SK-N-SH (cell line): ENCODE measurements around the gene GSS. TPM values are rescaled to one million over a fixed set of nuclear protein-coding genes. Genes with fewer than 3 reads are reported as not detected.

ENCODE experiments used
- CTCF ChIA-PET: fragments of 300-600, 350-600 bp; formaldehyde crosslinking; extraction: SDS; loops from one replicate; lab custom pipeline; 2021; lab: Yijun Ruan, JAX
- POLR2A ChIA-PET: fragments of 350-600 bp; sonication (Branson Sonifier 250); formaldehyde crosslinking; extraction: SDS; loops from one replicate; lab custom pipeline; 2020; ENCODE audit warnings: antibody characterized with exemption, inconsistent platforms; lab: Yijun Ruan, JAX
- DNase-seq: peaks from one replicate; pipeline ENCODE4 v3.0.0; 2012
- H2AFZ ChIP-seq: fragments of 200-600 bp; sonication (generic); 2 replicates; pipeline ENCODE4 v1.8.1; 2016; ENCODE audit warnings: antibody characterized with exemption, mild to moderate bottlenecking, low read depth
- H3F3A ChIP-seq: fragments of 200-600 bp; sonication (generic); replicated peaks from 2 replicates; pipeline ENCODE3; 2016; ENCODE audit warnings: antibody characterized with exemption, mild to moderate bottlenecking; ENCODE audit not compliant: insufficient read depth
- H3K27ac ChIP-seq, 2 experiments: fragments of 200-500 bp in 1 of 2; fragments of 200-600 bp in 1 of 2; sonication (Bioruptor generic) in 1 of 2; sonication (generic), shearing (Covaris generic) in 1 of 2; 2 replicates each; pipeline versions ENCODE4 v1.5.1 to v1.6.1; 2014 to 2016; ENCODE audit warnings: low read depth in 2 of 2, inconsistent platforms in 1 of 2, low read length in 1 of 2, mild to moderate bottlenecking in 1 of 2, mixed read lengths in 1 of 2
- H3K27me3 ChIP-seq: fragments of 200-600 bp; sonication (generic), shearing (Covaris generic); 2 replicates; pipeline ENCODE4 v1.6.1; 2016; ENCODE audit warnings: mixed run types; ENCODE audit not compliant: insufficient read depth
- H3K36me3 ChIP-seq, 2 experiments: fragments of 200-500 bp in 1 of 2; fragments of 200-600 bp in 1 of 2; sonication (Bioruptor generic) in 1 of 2; sonication (generic) in 1 of 2; replicated peaks in 1 of 2; 2 replicates each; pipeline versions ENCODE3 to v1.5.1; 2014 to 2016; ENCODE audit warnings: low read length in 1 of 2, mild to moderate bottlenecking in 1 of 2; ENCODE audit not compliant: insufficient read depth in 2 of 2, control insufficient read depth in 1 of 2
- H3K4me1 ChIP-seq, 2 experiments: fragments of 200-500 bp in 1 of 2; fragments of 200-600 bp in 1 of 2; sonication (Bioruptor generic) in 1 of 2; sonication (generic), shearing (Covaris generic) in 1 of 2; 2 replicates each; pipeline versions ENCODE4 v1.5.1 to v1.6.1; 2014 to 2016; ENCODE audit warnings: low read depth in 1 of 2, low read length in 1 of 2, mixed run types in 1 of 2; ENCODE audit not compliant: insufficient read depth in 2 of 2, control insufficient read depth in 1 of 2
- H3K4me2 ChIP-seq: fragments of 200-600 bp; sonication (generic), shearing (Covaris generic); 2 replicates; pipeline ENCODE4 v1.6.1; 2017; ENCODE audit warnings: mixed run types
- H3K4me3 ChIP-seq, 2 experiments: fragments of 200-500 bp in 1 of 2; fragments of 200-600 bp in 1 of 2; sonication (Bioruptor generic) in 1 of 2; sonication (generic), shearing (Covaris generic) in 1 of 2; 2 replicates each; pipeline versions ENCODE4 v1.5.1 to v1.8.1; 2014 to 2016; ENCODE audit warnings: low read depth in 2 of 2, inconsistent platforms in 1 of 2, low read length in 1 of 2, mild to moderate bottlenecking in 1 of 2, mixed read lengths in 1 of 2, moderate library complexity in 1 of 2
- H3K79me2 ChIP-seq: fragments of 200-600 bp; sonication (generic); 2 replicates; pipeline ENCODE4 v1.8.1; 2017; ENCODE audit warnings: mild to moderate bottlenecking; ENCODE audit not compliant: insufficient read depth
- H3K9ac ChIP-seq: fragments of 200-600 bp; sonication (generic); 2 replicates; pipeline ENCODE4 v1.6.1; 2017; ENCODE audit warnings: mixed run types
- H3K9me2 ChIP-seq: fragments of 200-600 bp; sonication (generic); 2 replicates; pipeline ENCODE4 v1.6.1; 2017; ENCODE audit warnings: mixed run types
- H3K9me3 ChIP-seq: fragments of 200-600 bp; sonication (generic); 2 replicates; pipeline ENCODE4 v1.6.1; 2017; ENCODE audit warnings: mixed run types, mild to moderate bottlenecking, moderate library complexity
- H4K20me1 ChIP-seq: fragments of 200-600 bp; sonication (generic); 2 replicates; pipeline ENCODE4 v1.6.1; 2017; ENCODE audit warnings: mild to moderate bottlenecking, mixed run types; ENCODE audit not compliant: insufficient read depth
- ELF1 ChIP-seq: IDR thresholded peaks from 2 replicates; pipeline ENCODE4 v1.4.0; 2012
- EP300 ChIP-seq, 2 experiments: IDR thresholded peaks; 2 replicates each; pipeline versions ENCODE4 v1.4.0 to v1.6.1; 2012; ENCODE audit warnings: borderline replicate concordance in 1 of 2, low read depth in 1 of 2, low read length in 1 of 2
- EZH2phosphoT487 ChIP-seq: fragments of 200-600 bp; sonication (generic); IDR thresholded peaks from 2 replicates; pipeline ENCODE4 v1.6.1; 2017; ENCODE audit warnings: low read depth, mixed run types, mild to moderate bottlenecking, antibody characterized with exemption, moderate library complexity, borderline replicate concordance
- FOXJ3 ChIP-seq: sonication (generic); formaldehyde crosslinking; IDR thresholded peaks from 2 replicates; pipeline ENCODE4 v1.5.1; 2020; ENCODE audit warnings: mild to moderate bottlenecking, missing genetic modification reagents
- FOXM1 ChIP-seq: IDR thresholded peaks from 2 replicates; pipeline ENCODE4 v1.4.0; 2012; ENCODE audit warnings: low read depth, mild to moderate bottlenecking
- GABPA ChIP-seq: IDR thresholded peaks from 2 replicates; pipeline ENCODE4 v1.4.0; 2012; ENCODE audit warnings: low read depth, mild to moderate bottlenecking
- IRF3 ChIP-seq: fragments of 150-350 bp; IDR thresholded peaks from 2 replicates; pipeline ENCODE4 v1.6.1; 2016; ENCODE audit warnings: mild to moderate bottlenecking, low read depth, low read length
- JUND ChIP-seq: IDR thresholded peaks from 2 replicates; pipeline ENCODE4 v1.4.0; 2012
- MEF2A ChIP-seq: IDR thresholded peaks from 2 replicates; pipeline ENCODE4 v1.4.0; 2012; ENCODE audit warnings: low read depth, borderline replicate concordance
- NRF1 ChIP-seq: IDR thresholded peaks from 2 replicates; pipeline ENCODE4 v1.6.1; 2012; ENCODE audit warnings: low read depth, mild to moderate bottlenecking, low read length
- REST ChIP-seq: IDR thresholded peaks from 2 replicates; pipeline ENCODE4 v1.6.1; 2012; ENCODE audit warnings: mild to moderate bottlenecking, low read depth, low read length, moderate library complexity
- SIN3A ChIP-seq: IDR thresholded peaks from 2 replicates; pipeline ENCODE4 v1.6.1; 2012; ENCODE audit warnings: low read depth, mild to moderate bottlenecking, low read length, moderate library complexity, borderline replicate concordance
- SMC3 ChIP-seq: IDR thresholded peaks from 2 replicates; pipeline ENCODE4 v1.6.1; 2012; ENCODE audit warnings: low read depth, low read length, improper control_type of control experiment
- YY1 ChIP-seq: IDR thresholded peaks from 2 replicates; pipeline ENCODE4 v1.4.0; 2012; ENCODE audit warnings: low read depth, mild to moderate bottlenecking
- WGBS: methylation state at CpG from one replicate; pipeline ENCODE4 v1.1.6; 2017; ENCODE audit warnings: low lambda C conversion rate; 5-methylcytosine and 5-hydroxymethylcytosine counted together
- polyA plus RNA-seq, 3 experiments: library from polyadenylated mRNA; depleted of rRNA; stranded (reverse); fragments of >200 nt; gene quantifications; 2 replicates each; pipeline ENCODE4 v1.2.3, GENCODE V29; 2012
- TF ChIP-seq, protein P1 (sequence below): IDR thresholded peaks from 2 replicates; pipeline ENCODE4 v1.4.0; 2012; ENCODE audit warnings: low read depth, borderline replicate concordance
- TF ChIP-seq, protein P2 (sequence below): fragments of 200-600 bp; sonication (generic); IDR thresholded peaks from 2 replicates; pipeline ENCODE4 v1.6.1; 2017; ENCODE audit warnings: antibody characterized with exemption, mild to moderate bottlenecking, moderate library complexity

The GSS gene
- polyA plus RNA-seq, 1 of the 3 experiments (the other 2 are of a cell fraction), result 95.6 TPM

DNA sequence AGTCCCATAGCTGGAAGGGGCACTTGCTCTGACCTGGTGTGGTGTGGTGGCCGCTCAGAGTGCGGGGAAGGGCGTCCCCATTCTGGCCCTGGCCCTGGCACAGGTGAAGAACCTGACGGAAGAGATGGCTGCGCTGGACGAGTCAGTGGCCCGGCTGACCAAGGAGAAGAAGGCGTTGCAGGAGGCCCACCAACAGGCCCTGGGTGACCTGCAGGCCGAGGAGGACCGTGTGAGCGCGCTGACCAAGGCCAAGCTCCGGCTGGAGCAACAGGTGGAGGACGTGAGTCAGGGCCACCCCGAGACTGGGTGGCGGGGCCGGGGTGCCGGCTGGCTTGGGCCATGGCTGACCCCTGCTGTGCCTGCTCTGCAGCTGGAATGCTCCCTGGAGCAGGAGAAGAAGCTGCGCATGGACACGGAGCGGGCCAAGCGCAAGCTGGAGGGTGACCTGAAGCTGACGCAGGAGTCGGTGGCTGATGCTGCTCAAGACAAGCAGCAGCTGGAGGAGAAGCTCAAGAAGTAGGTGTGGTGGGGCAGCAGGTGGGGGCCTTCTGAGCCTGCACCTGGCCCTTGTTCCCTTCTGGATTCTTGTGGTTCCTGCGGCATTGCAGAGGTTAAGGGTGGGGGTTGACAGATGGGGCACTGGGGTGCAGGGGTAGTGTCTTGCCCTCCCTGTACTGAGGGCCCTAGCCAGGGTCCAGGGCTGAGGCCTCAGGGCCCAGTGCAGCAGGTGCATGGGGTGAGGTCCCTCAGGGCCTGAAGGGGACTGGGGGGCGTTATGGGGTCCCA, 40.8 kb upstream of the GSS start (continued):
- TF ChIP-seq, protein P1, sequence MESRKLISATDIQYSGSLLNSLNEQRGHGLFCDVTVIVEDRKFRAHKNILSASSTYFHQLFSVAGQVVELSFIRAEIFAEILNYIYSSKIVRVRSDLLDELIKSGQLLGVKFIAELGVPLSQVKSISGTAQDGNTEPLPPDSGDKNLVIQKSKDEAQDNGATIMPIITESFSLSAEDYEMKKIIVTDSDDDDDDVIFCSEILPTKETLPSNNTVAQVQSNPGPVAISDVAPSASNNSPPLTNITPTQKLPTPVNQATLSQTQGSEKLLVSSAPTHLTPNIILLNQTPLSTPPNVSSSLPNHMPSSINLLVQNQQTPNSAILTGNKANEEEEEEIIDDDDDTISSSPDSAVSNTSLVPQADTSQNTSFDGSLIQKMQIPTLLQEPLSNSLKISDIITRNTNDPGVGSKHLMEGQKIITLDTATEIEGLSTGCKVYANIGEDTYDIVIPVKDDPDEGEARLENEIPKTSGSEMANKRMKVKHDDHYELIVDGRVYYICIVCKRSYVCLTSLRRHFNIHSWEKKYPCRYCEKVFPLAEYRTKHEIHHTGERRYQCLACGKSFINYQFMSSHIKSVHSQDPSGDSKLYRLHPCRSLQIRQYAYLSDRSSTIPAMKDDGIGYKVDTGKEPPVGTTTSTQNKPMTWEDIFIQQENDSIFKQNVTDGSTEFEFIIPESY, result no peak

- Histone ChIP-seq H3K79me2 (no peaks in the 10 kb centered on the region), H3K4me1 (no peaks in the 10 kb centered on the region), H3K9ac (no peak overlapping the region), H3K27ac (no peak overlapping the region), H2AFZ (no peak overlapping the region), H3K4me3 (no peak overlapping the region), H3K36me3 (peaks cover 0 to 50% of the 10 kb centered on the region in 2 experiments), H4K20me1 (no peaks in the 10 kb centered on the region), H3K4me2 (no peak overlapping the region), H3F3A (no peaks in the 10 kb centered on the region), H3K27me3 (no peaks in the 10 kb centered on the region), H3K9me2 (no peaks in the 10 kb centered on the region), H3K9me3 (no peaks in the 10 kb centered on the region)
- 94% methylated on average over 3 of the region's 7 CpGs for WGBS
- TF ChIP-seq JUND (no peak), EP300 (IDR thresholded peaks at IDR 0.05; ENCODE audit: borderline replicate concordance in 1 of 2, low read depth in 1 of 2, low read length in 1 of 2) (no peak), YY1 (no peak), SMC3 (no peak), NRF1 (no peak), ELF1 (no peak), SIN3A (no peak), REST (no peak), GABPA (no peak), FOXM1 (no peak), IRF3 (no peak), EZH2phosphoT487 (no peak), FOXJ3 (CRISPR knock-in tag) (no peak), MEF2A (no peak)
- TF ChIP-seq, protein P1, result no peak
- TF ChIP-seq, protein P2, sequence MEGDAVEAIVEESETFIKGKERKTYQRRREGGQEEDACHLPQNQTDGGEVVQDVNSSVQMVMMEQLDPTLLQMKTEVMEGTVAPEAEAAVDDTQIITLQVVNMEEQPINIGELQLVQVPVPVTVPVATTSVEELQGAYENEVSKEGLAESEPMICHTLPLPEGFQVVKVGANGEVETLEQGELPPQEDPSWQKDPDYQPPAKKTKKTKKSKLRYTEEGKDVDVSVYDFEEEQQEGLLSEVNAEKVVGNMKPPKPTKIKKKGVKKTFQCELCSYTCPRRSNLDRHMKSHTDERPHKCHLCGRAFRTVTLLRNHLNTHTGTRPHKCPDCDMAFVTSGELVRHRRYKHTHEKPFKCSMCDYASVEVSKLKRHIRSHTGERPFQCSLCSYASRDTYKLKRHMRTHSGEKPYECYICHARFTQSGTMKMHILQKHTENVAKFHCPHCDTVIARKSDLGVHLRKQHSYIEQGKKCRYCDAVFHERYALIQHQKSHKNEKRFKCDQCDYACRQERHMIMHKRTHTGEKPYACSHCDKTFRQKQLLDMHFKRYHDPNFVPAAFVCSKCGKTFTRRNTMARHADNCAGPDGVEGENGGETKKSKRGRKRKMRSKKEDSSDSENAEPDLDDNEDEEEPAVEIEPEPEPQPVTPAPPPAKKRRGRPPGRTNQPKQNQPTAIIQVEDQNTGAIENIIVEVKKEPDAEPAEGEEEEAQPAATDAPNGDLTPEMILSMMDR, result no peak
- ChIA-PET POLR2A (no interaction called here), CTCF (no interaction called here)
- no peak for DNase-seq
These were observed 40.1 kb upstream of the GSS start for GRCh38 chr20:34995696-34996095.
